GM10266 (cell line): ENCODE measurements around the gene SBNO2.

Source experiments
- DNase-seq: peaks from one replicate; pipeline ENCODE4 v3.0.0; 2012; ENCODE audit errors: extremely low spot score
- TF ChIP-seq, protein P1 (sequence below): IDR thresholded peaks from 2 replicates; pipeline ENCODE4 v1.5.1; 2012; ENCODE audit warnings: mild to moderate bottlenecking, low read depth; ENCODE audit not compliant: control insufficient read depth, insufficient read depth; ENCODE audit errors: missing control alignments

The SBNO2 gene

DNA sequence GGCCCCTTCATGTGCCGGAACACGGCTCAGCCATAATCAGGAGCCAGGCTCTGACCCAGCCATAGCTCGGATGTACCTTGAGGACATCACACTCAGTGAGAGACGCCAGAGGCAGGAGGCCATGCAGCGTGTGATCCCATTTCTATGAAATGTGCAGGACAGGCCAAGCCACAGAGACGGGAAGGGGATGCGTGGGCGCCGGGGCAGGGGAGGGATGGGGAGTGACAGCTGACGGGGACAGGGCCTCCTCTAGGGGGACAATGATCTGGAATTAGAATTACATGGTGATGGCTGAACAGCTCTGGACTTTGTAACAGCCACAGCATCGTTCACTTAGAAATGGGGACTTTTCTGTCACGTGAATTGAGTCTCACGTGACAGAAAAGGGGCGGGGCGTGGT is 34.9 kb downstream of the SBNO2 start:
- no peak for DNase-seq
- TF ChIP-seq, protein P1, sequence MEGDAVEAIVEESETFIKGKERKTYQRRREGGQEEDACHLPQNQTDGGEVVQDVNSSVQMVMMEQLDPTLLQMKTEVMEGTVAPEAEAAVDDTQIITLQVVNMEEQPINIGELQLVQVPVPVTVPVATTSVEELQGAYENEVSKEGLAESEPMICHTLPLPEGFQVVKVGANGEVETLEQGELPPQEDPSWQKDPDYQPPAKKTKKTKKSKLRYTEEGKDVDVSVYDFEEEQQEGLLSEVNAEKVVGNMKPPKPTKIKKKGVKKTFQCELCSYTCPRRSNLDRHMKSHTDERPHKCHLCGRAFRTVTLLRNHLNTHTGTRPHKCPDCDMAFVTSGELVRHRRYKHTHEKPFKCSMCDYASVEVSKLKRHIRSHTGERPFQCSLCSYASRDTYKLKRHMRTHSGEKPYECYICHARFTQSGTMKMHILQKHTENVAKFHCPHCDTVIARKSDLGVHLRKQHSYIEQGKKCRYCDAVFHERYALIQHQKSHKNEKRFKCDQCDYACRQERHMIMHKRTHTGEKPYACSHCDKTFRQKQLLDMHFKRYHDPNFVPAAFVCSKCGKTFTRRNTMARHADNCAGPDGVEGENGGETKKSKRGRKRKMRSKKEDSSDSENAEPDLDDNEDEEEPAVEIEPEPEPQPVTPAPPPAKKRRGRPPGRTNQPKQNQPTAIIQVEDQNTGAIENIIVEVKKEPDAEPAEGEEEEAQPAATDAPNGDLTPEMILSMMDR: no peak

- no peak for DNase-seq
- TF ChIP-seq, protein P1: no peak
Observed at GRCh38 chr19:1138121-1138520, 35.9 kb downstream of the SBNO2 start.

DNA sequence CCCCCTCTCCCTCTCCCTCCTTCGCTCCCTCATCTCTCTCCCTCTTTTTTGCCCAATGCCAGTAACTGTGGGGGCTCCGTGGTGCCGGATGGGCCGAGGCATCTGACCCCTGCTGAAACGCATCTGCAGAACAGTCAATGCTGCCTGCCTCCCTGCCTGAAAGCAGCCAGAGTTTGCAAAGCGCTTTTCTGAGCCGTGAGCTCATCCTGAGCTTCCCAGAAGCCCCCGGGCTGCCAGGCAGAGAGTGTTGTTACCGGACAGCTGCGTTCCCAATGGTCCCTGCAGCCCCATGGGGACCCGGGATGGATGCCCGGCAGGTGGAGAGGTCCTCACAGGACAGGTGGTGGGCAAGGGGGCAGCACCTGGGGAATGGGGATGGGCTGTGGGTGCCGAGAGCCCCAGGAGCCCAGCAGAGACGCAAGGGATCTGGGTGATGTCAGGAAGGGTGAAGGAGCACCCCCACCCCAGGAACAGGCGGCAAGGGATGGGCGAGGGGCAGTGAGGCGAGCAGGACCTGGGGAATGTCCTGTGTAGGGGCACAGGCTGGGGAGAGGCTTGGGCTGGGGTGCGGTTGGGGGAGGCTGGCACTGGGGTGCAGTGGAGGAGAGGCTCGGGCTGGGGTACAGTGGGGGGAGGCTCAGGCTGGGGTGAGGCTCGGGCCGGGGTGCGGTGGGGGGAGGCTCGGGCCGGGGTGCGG is 37.3 kb downstream of the SBNO2 start:
- TF ChIP-seq, protein P1: no peak
- DNase-seq: no peak

DNA sequence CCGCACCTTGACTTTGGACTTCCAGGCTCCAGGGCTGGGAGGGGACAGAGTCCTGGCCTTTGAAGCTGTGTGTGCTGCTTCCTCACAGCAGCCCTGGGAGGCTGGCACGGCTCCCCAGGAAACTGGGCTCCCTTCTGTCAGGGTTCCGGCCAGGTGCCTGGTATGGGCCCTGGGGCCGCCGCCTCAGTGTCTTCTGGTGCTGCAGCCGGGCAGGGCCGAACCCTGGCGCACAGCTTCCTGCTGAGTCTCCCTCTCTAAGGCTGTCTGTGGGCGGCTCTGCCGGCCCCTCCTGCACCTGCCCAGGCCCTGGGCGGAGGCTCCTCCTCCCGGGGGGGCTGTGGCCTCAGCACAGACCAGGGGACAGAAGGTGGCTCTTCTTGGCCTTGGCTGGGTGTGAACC is 37.9 kb downstream of the SBNO2 start:
- TF ChIP-seq, protein P1: no peak
- DNase-seq: no peak

DNA sequence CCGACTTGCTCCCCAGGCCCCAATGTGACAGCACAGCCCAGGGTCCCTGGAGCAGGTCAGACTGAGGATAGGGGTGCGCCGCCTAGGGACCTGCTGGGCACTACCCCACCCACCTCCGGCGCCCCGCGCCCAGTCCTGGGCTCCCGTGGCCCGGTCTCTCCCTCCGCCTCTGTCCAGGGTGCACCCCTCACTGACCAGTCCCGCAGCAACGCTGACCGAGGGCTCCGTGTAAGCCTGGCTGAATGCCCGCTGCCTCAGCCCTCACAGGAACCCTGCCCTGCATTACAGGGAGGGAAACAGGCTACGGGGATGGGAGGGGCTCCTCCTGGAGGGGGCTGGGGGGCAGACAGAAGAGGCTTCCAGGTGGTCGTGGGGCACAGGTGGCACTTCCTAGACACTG is 38.6 kb downstream of the SBNO2 start:
- no peak for DNase-seq

DNA sequence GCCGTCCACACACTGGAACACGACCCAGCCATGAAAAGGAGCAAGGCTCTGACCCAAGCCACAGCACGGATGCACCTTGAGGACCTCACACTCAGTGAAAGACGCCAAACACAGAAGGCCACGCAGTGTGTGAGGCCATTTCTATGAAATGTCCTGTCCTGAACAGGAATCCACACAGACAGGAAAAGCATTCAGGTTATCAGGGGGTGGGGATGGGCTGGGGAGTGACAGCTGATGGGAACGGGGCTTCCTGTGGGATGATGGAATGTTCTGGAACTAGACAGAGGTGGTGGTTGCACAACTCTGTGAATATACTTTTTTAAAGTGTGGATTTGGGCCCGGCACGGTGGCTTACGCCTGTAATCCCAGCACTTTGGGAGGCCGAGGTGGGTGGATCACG is 39.6 kb downstream of the SBNO2 start:
- TF ChIP-seq, protein P1: no peak

More for the DNA sequence above, 38.6 kb downstream of the SBNO2 start:
- TF ChIP-seq, protein P1: no peak

GRCh38 chr19:1133471-1133929 is 40.6 kb downstream of the SBNO2 start:
- DNase-seq: peak; percentile 97

More for the DNA sequence above, 39.6 kb downstream of the SBNO2 start:
- DNase-seq: no peak

More at GRCh38 chr19:1133471-1133929, 40.6 kb downstream of the SBNO2 start:
- TF ChIP-seq, protein P1: no peak
